IMR-90 (cell line): Measurements from ENCODE around the gene PSMG3.

Experiments
- MXI1 ChIP-seq: IDR thresholded peaks from 2 replicates; pipeline ENCODE4 v1.6.1; 2012; ENCODE audit warnings: low read depth, mild to moderate bottlenecking, low read length, moderate library complexity, borderline replicate concordance
- TF ChIP-seq, protein P1 (sequence below): conservative IDR thresholded peaks from 2 replicates; pipeline ENCODE4 v1.5.1; 2012; ENCODE audit warnings: mild to moderate bottlenecking, low read depth, low read length, improper control_type of control experiment

DNA sequence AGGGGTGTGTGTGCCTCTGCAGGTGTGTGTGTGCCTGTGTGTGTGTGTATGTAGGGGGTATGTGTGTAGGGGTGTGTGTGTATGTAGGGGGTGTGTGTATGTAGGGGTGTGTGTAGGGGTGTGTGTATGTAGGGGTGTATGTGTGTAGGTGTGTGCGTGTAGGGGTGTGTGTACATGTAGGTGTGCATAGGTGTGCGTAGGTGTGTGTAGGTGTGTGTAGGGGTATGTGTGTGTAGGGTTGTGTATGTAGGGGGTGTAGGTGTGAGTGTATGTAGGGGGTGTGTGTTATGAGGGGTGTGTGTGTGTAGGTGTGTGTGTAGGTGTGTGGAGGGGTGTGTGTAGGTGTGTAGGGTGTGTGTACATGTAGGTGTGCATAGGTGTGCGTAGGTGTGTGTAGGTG, 48.6 kb upstream of the PSMG3 start:
- TF ChIP-seq, protein P1, sequence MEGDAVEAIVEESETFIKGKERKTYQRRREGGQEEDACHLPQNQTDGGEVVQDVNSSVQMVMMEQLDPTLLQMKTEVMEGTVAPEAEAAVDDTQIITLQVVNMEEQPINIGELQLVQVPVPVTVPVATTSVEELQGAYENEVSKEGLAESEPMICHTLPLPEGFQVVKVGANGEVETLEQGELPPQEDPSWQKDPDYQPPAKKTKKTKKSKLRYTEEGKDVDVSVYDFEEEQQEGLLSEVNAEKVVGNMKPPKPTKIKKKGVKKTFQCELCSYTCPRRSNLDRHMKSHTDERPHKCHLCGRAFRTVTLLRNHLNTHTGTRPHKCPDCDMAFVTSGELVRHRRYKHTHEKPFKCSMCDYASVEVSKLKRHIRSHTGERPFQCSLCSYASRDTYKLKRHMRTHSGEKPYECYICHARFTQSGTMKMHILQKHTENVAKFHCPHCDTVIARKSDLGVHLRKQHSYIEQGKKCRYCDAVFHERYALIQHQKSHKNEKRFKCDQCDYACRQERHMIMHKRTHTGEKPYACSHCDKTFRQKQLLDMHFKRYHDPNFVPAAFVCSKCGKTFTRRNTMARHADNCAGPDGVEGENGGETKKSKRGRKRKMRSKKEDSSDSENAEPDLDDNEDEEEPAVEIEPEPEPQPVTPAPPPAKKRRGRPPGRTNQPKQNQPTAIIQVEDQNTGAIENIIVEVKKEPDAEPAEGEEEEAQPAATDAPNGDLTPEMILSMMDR, result no peak
- TF ChIP-seq MXI1, result no peak
